HL-60 (cell line): ENCODE measurements around the gene TBC1D14.
"Not testable (repeated sequence)": the region's sequence is repeated elsewhere in the genome, so short reads cannot be mapped to it uniquely, and the experiment has no call there.

ENCODE experiments used
- DNase-seq, 2 experiments: peaks; one replicate each; pipeline ENCODE4 v3.0.0-alpha.2; 2010 to 2020; ENCODE audit warnings: low read depth in 1 of 2, low spot score in 1 of 2
- H3K27ac ChIP-seq: fragments of 250-450 bp; sonication (Bioruptor Pico); replicated peaks from 2 replicates; pipeline ENCODE4 v1.5.1; 2020; ENCODE audit warnings: mild to moderate bottlenecking, moderate library complexity
- H3K27me3 ChIP-seq: fragments of 250-450 bp; sonication (Bioruptor Pico); 2 replicates; pipeline ENCODE4 v1.5.1; 2021; ENCODE audit warnings: mild to moderate bottlenecking, moderate library complexity; ENCODE audit not compliant: insufficient read depth, poor library complexity, severe bottlenecking
- H3K4me3 ChIP-seq: replicated peaks from 2 replicates; pipeline ENCODE4 v1.5.1; 2011; ENCODE audit warnings: mild to moderate bottlenecking, control low read depth, low read length; ENCODE audit not compliant: insufficient read depth
- GABPA ChIP-seq: IDR thresholded peaks from 2 replicates; pipeline ENCODE4 v1.6.1; 2012; ENCODE audit warnings: low read depth
- POLR2AphosphoS5 ChIP-seq: IDR thresholded peaks from 2 replicates; pipeline ENCODE4 v1.6.1; 2012; ENCODE audit warnings: low read depth
- SPI1 ChIP-seq: IDR thresholded peaks from 2 replicates; pipeline ENCODE4 v1.6.1; 2012; ENCODE audit warnings: low read depth, mild to moderate bottlenecking, borderline replicate concordance
- TF ChIP-seq, protein P1 (sequence below): IDR thresholded peaks from 2 replicates; pipeline ENCODE4 v1.6.1; 2012; ENCODE audit warnings: low read depth; ENCODE audit not compliant: insufficient replicate concordance
- TF ChIP-seq, protein P2 (sequence below): IDR thresholded peaks from one replicate; pipeline ENCODE4 v1.5.1; 2011; ENCODE audit warnings: low read length, control low read depth, inconsistent platforms; ENCODE audit not compliant: insufficient read depth

Gene TBC1D14

GRCh38 chr4:6901669-6902317, 7.8 kb upstream of the TBC1D14 start:
- DNase-seq: no peak
- H3K27ac ChIP-seq: no peak overlapping the region
- TF ChIP-seq GABPA (no peak), SPI1 (no peak), POLR2AphosphoS5 (no peak)
- TF ChIP-seq, protein P1, sequence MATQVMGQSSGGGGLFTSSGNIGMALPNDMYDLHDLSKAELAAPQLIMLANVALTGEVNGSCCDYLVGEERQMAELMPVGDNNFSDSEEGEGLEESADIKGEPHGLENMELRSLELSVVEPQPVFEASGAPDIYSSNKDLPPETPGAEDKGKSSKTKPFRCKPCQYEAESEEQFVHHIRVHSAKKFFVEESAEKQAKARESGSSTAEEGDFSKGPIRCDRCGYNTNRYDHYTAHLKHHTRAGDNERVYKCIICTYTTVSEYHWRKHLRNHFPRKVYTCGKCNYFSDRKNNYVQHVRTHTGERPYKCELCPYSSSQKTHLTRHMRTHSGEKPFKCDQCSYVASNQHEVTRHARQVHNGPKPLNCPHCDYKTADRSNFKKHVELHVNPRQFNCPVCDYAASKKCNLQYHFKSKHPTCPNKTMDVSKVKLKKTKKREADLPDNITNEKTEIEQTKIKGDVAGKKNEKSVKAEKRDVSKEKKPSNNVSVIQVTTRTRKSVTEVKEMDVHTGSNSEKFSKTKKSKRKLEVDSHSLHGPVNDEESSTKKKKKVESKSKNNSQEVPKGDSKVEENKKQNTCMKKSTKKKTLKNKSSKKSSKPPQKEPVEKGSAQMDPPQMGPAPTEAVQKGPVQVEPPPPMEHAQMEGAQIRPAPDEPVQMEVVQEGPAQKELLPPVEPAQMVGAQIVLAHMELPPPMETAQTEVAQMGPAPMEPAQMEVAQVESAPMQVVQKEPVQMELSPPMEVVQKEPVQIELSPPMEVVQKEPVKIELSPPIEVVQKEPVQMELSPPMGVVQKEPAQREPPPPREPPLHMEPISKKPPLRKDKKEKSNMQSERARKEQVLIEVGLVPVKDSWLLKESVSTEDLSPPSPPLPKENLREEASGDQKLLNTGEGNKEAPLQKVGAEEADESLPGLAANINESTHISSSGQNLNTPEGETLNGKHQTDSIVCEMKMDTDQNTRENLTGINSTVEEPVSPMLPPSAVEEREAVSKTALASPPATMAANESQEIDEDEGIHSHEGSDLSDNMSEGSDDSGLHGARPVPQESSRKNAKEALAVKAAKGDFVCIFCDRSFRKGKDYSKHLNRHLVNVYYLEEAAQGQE: no peak
- TF ChIP-seq, protein P2, sequence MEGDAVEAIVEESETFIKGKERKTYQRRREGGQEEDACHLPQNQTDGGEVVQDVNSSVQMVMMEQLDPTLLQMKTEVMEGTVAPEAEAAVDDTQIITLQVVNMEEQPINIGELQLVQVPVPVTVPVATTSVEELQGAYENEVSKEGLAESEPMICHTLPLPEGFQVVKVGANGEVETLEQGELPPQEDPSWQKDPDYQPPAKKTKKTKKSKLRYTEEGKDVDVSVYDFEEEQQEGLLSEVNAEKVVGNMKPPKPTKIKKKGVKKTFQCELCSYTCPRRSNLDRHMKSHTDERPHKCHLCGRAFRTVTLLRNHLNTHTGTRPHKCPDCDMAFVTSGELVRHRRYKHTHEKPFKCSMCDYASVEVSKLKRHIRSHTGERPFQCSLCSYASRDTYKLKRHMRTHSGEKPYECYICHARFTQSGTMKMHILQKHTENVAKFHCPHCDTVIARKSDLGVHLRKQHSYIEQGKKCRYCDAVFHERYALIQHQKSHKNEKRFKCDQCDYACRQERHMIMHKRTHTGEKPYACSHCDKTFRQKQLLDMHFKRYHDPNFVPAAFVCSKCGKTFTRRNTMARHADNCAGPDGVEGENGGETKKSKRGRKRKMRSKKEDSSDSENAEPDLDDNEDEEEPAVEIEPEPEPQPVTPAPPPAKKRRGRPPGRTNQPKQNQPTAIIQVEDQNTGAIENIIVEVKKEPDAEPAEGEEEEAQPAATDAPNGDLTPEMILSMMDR: no peak
- no peaks in the 10 kb centered on the region for H3K27me3 ChIP-seq
- H3K4me3 ChIP-seq: no peak overlapping the region

- Histone ChIP-seq H3K4me3 (no peak overlapping the region), H3K27me3 (no peaks in the 10 kb centered on the region), H3K27ac (no peak overlapping the region)
- no peak for DNase-seq
- TF ChIP-seq, protein P1: no peak
- no peak for TF ChIP-seq SPI1
- TF ChIP-seq, protein P2: no peak
- TF ChIP-seq GABPA: no peak
- no peak for TF ChIP-seq POLR2AphosphoS5
These were observed 7.1 kb upstream of the TBC1D14 start for GRCh38 chr4:6902318-6903042.

GRCh38 chr4:6905516-6906445, 3.8 kb upstream of the TBC1D14 start:
- Histone ChIP-seq H3K27me3 (no peaks in the 10 kb centered on the region), H3K4me3 (no peak overlapping the region), H3K27ac (no peak overlapping the region)
- no peak for DNase-seq
- TF ChIP-seq SPI1: no peak
- TF ChIP-seq, protein P2: no peak
- TF ChIP-seq, protein P1: no peak
- TF ChIP-seq GABPA: no peak
- no peak for TF ChIP-seq POLR2AphosphoS5

DNA sequence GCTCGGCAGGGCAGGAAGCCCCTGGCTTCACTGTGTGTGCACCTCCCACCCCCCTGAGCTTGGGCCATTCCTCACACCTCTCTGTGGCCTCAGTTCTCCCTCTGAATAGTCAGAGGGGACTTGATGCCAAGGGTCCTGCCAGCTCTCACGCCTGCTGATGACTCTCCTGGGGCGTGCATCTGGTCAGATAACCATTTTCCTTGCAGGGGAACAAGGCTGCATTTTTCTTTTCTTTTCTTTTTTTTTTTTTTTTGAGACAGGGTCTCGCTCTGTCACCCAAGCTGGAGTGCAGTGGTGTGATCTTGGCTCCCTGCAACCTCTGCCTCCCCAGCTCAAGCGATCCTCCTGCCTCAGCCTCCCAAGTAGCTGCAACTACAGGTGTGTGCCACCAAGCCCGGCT, 3.1 kb upstream of the TBC1D14 start:
- not testable (repeated sequence) for H3K27ac ChIP-seq, H3K4me3 ChIP-seq, DNase-seq, H3K27me3 ChIP-seq
